DND-41 (cell line): ENCODE results near the gene LMAN1.

ENCODE experiments used
- CTCF ChIP-seq: IDR thresholded peaks from 2 replicates; pipeline ENCODE4 v1.5.1; 2012; ENCODE audit warnings: borderline replicate concordance, low read length, moderate library complexity, mild to moderate bottlenecking; ENCODE audit not compliant: poor library complexity, severe bottlenecking; ENCODE audit errors: extremely low read depth
- EZH2 ChIP-seq: IDR thresholded peaks from 3 replicates; pipeline ENCODE4 v1.6.1; 2012; ENCODE audit warnings: borderline replicate concordance, low read depth, mild to moderate bottlenecking, moderate library complexity, low read length, inconsistent platforms; ENCODE audit not compliant: severe bottlenecking

- TF ChIP-seq CTCF = no peak
- TF ChIP-seq EZH2 = no peak
Measured at GRCh38 chr18:59345556-59345955, 13.5 kb downstream of the LMAN1 start.
